HEK293 (cell line): ENCODE data around the gene ZNF597.

Source experiments
- CTCF ChIA-PET: fragments of 350-600 bp; formaldehyde crosslinking; extraction: SDS; loops from one replicate; lab custom pipeline; 2021; ENCODE audit warnings: antibody characterized with exemption; lab: Yijun Ruan, JAX
- POLR2A ChIA-PET: fragments of 300-600 bp; formaldehyde crosslinking; extraction: SDS; loops from one replicate; lab custom pipeline; 2020; ENCODE audit warnings: antibody characterized with exemption, inconsistent platforms; lab: Yijun Ruan, JAX
- H3K27ac ChIP-seq: fragments of 200-500 bp; sonication (Bioruptor generic); 2 replicates; pipeline ENCODE4 v1.5.1; 2014; ENCODE audit warnings: low read depth, low read length, control low read depth, inconsistent platforms; ENCODE audit errors: extremely low read depth
- H3K36me3 ChIP-seq, 2 experiments: fragments of 200-500 bp in 1 of 2; sonication (Bioruptor generic) in 1 of 2; 1 replicate in 1 of 2; 2 replicates in 1 of 2; pipeline ENCODE4 v1.5.1; 2014 to 2017; ENCODE audit warnings: inconsistent platforms in 2 of 2, low read length in 2 of 2; ENCODE audit not compliant: control insufficient read depth in 2 of 2, insufficient read depth in 1 of 2
- H3K4me1 ChIP-seq: fragments of 200-500 bp; sonication (Bioruptor generic); 2 replicates; pipeline ENCODE4 v1.5.1; 2014; ENCODE audit warnings: mild to moderate bottlenecking, low read length, inconsistent platforms; ENCODE audit not compliant: control insufficient read depth, insufficient read depth
- H3K4me3 ChIP-seq: 2 replicates; pipeline ENCODE4 v1.5.1; 2011; ENCODE audit warnings: low read depth, mild to moderate bottlenecking, control low read depth, low read length, moderate library complexity
- H3K9me3 ChIP-seq: fragments of 200-500 bp; sonication (Bioruptor generic); 2 replicates; pipeline ENCODE4 v1.5.1; 2014; ENCODE audit warnings: low read depth, low read length, inconsistent platforms; ENCODE audit not compliant: control insufficient read depth, insufficient read depth
- GLIS1 ChIP-seq: fragments of 450-650 bp; formaldehyde crosslinking; IDR thresholded peaks from 2 replicates; pipeline ENCODE4 v1.5.1; 2016; ENCODE audit warnings: missing biosample characterization, missing genetic modification characterization
- KLF1 ChIP-seq: fragments of 450-650 bp; formaldehyde crosslinking; IDR thresholded peaks from 2 replicates; pipeline ENCODE4 v1.5.1; 2016; ENCODE audit warnings: missing biosample characterization, missing genetic modification characterization
- PRDM10 ChIP-seq: fragments of 450-650 bp; formaldehyde crosslinking; IDR thresholded peaks from 2 replicates; pipeline ENCODE4 v1.5.1; 2016; ENCODE audit warnings: missing biosample characterization, missing genetic modification characterization
- TRIM28 ChIP-seq: IDR thresholded peaks from 2 replicates; pipeline ENCODE4 v1.6.1; 2011; ENCODE audit warnings: low read length, control low read depth, borderline replicate concordance
- YY1 ChIP-seq: fragments of 450-650 bp; formaldehyde crosslinking; IDR thresholded peaks from 2 replicates; pipeline ENCODE4 v1.5.1; 2018; ENCODE audit warnings: missing biosample characterization, missing genetic modification characterization
- ZBTB7A ChIP-seq: fragments of 450-650 bp; formaldehyde crosslinking; IDR thresholded peaks from 2 replicates; pipeline ENCODE4 v1.5.1; 2016; ENCODE audit warnings: low read depth, missing biosample characterization, missing genetic modification characterization
- ZFP41 ChIP-seq: fragments of 450-650 bp; formaldehyde crosslinking; IDR thresholded peaks from 2 replicates; pipeline ENCODE4 v1.5.1; 2016; ENCODE audit warnings: missing biosample characterization, missing genetic modification characterization, borderline replicate concordance
- ZNF112 ChIP-seq: fragments of 450-650 bp; formaldehyde crosslinking; IDR thresholded peaks from 2 replicates; pipeline ENCODE4 v1.5.0; 2017; ENCODE audit warnings: missing biosample characterization, missing genetic modification characterization
- ZNF140 ChIP-seq: fragments of 450-650 bp; formaldehyde crosslinking; IDR thresholded peaks from 2 replicates; pipeline ENCODE4 v1.5.1; 2016; ENCODE audit warnings: missing biosample characterization, missing genetic modification characterization
- ZNF155 ChIP-seq: fragments of 450-650 bp; formaldehyde crosslinking; IDR thresholded peaks from 2 replicates; pipeline ENCODE4 v1.5.1; 2016; ENCODE audit warnings: missing biosample characterization, missing genetic modification characterization
- ZNF302 ChIP-seq: fragments of 450-650 bp; formaldehyde crosslinking; IDR thresholded peaks from 2 replicates; pipeline ENCODE4 v1.5.1; 2016; ENCODE audit warnings: missing biosample characterization, missing genetic modification characterization, low read depth
- ZNF341 ChIP-seq: fragments of 450-650 bp; formaldehyde crosslinking; IDR thresholded peaks from 2 replicates; pipeline ENCODE4; 2016; ENCODE audit warnings: low read depth, missing biosample characterization, missing genetic modification characterization
- ZNF350 ChIP-seq: fragments of 450-650 bp; formaldehyde crosslinking; IDR thresholded peaks from 2 replicates; pipeline ENCODE4 v1.5.0; 2017; ENCODE audit warnings: missing biosample characterization, mild to moderate bottlenecking, missing genetic modification characterization
- ZNF416 ChIP-seq: fragments of 450-650 bp; formaldehyde crosslinking; IDR thresholded peaks from 2 replicates; pipeline ENCODE4 v1.5.1; 2016; ENCODE audit warnings: missing biosample characterization, missing genetic modification characterization
- ZNF623 ChIP-seq: fragments of 450-650 bp; formaldehyde crosslinking; IDR thresholded peaks from 2 replicates; pipeline ENCODE4 v1.5.1; 2016; ENCODE audit warnings: missing biosample characterization, missing genetic modification characterization
- ZNF654 ChIP-seq: fragments of 450-650 bp; formaldehyde crosslinking; IDR thresholded peaks from 2 replicates; pipeline ENCODE4 v1.5.1; 2016; ENCODE audit warnings: low read depth, missing biosample characterization, missing genetic modification characterization
- ZXDB ChIP-seq: fragments of 450-650 bp; formaldehyde crosslinking; IDR thresholded peaks from 2 replicates; pipeline ENCODE4 v1.5.1; 2016; ENCODE audit warnings: missing biosample characterization, missing genetic modification characterization
- TF ChIP-seq, protein P1 (sequence below): fragments of 450-650 bp; formaldehyde crosslinking; IDR thresholded peaks from 2 replicates; pipeline ENCODE4 v1.5.1; 2016; ENCODE audit warnings: missing biosample characterization, missing genetic modification characterization
- TF ChIP-seq, protein P2 (sequence below): fragments of 450-650 bp; formaldehyde crosslinking; IDR thresholded peaks from 2 replicates; pipeline ENCODE4 v1.5.1; 2016; ENCODE audit warnings: missing biosample characterization, missing genetic modification characterization

The ZNF597 gene

GRCh38 chr16:3479654-3480216 lies 36.4 kb upstream of the ZNF597 start (continued):
- no peak for TF ChIP-seq PRDM10 (tag by site-specific recombination)
- TF ChIP-seq, protein P1, sequence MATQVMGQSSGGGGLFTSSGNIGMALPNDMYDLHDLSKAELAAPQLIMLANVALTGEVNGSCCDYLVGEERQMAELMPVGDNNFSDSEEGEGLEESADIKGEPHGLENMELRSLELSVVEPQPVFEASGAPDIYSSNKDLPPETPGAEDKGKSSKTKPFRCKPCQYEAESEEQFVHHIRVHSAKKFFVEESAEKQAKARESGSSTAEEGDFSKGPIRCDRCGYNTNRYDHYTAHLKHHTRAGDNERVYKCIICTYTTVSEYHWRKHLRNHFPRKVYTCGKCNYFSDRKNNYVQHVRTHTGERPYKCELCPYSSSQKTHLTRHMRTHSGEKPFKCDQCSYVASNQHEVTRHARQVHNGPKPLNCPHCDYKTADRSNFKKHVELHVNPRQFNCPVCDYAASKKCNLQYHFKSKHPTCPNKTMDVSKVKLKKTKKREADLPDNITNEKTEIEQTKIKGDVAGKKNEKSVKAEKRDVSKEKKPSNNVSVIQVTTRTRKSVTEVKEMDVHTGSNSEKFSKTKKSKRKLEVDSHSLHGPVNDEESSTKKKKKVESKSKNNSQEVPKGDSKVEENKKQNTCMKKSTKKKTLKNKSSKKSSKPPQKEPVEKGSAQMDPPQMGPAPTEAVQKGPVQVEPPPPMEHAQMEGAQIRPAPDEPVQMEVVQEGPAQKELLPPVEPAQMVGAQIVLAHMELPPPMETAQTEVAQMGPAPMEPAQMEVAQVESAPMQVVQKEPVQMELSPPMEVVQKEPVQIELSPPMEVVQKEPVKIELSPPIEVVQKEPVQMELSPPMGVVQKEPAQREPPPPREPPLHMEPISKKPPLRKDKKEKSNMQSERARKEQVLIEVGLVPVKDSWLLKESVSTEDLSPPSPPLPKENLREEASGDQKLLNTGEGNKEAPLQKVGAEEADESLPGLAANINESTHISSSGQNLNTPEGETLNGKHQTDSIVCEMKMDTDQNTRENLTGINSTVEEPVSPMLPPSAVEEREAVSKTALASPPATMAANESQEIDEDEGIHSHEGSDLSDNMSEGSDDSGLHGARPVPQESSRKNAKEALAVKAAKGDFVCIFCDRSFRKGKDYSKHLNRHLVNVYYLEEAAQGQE (tag by site-specific recombination): no peak
- TF ChIP-seq ZFP41 (tag by site-specific recombination): no peak
- no peak for TF ChIP-seq ZNF155
- no peak for TF ChIP-seq YY1

DNA sequence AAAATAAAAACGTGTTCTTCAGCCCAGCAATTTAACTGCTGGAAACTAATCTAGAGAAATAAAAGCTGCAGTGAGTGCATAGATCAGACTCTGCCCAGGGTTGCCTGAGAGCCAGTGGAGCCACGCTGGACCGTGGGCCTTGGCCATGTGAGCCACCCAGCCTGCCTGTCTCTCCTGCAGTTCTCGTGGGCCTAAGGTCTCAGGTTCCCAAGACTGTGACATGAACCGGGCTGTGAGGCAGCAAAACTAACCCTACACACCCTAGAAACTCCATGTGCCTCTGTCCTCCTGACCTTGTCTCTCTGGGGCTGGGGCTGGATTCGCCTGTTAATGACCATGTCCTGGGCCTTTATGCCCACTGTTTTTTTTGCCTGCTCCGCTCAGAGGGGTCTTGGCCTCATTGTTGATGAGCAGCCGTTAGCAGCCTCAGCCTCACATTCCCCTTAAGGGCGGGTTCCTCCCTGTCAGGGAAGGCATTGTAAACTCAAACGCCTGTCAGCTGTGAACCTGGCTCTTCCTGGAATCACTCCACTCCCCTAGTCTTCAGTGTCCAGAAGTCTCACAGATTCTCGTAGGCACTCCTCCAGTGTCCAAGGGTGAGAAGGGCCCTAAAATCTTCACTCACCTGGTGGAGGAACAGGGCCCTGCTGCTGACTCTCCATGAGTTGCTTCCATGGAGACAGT lies 35.1 kb upstream of the ZNF597 start:
- peaks cover 4 to 46% of the 10 kb centered on the region in 2 experiments; a peak in 2 of 3 replicates for H3K36me3 ChIP-seq
- H3K4me3 ChIP-seq: no peak overlapping the region
- CTCF ChIA-PET: interaction anchor here (0.9 kb wide), 1 partner anchor 12 kb away, joined by 3 read pairs; no protein-coding TSS in a partner anchor
- POLR2A ChIA-PET: interaction anchor here (0.9 kb wide), 1 partner anchor 12 kb away, joined by 3 read pairs; no protein-coding TSS in a partner anchor
- no peaks in the 10 kb centered on the region for H3K4me1 ChIP-seq
- H3K9me3 ChIP-seq: no peaks in the 10 kb centered on the region
- TF ChIP-seq KLF1 (tag by site-specific recombination) (peak; percentile 66), ZNF140 (tag by site-specific recombination) (no peak), ZNF112 (tag by site-specific recombination) (no peak), ZNF341 (tag by site-specific recombination) (peak; percentile 55), ZBTB7A (tag by site-specific recombination) (no peak)
- TF ChIP-seq, protein P2, sequence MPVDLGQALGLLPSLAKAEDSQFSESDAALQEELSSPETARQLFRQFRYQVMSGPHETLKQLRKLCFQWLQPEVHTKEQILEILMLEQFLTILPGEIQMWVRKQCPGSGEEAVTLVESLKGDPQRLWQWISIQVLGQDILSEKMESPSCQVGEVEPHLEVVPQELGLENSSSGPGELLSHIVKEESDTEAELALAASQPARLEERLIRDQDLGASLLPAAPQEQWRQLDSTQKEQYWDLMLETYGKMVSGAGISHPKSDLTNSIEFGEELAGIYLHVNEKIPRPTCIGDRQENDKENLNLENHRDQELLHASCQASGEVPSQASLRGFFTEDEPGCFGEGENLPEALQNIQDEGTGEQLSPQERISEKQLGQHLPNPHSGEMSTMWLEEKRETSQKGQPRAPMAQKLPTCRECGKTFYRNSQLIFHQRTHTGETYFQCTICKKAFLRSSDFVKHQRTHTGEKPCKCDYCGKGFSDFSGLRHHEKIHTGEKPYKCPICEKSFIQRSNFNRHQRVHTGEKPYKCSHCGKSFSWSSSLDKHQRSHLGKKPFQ (tag by site-specific recombination): no peak
- TF ChIP-seq, all 188 proteins: peak for 2
- H3K27ac ChIP-seq: no peak overlapping the region

DNA sequence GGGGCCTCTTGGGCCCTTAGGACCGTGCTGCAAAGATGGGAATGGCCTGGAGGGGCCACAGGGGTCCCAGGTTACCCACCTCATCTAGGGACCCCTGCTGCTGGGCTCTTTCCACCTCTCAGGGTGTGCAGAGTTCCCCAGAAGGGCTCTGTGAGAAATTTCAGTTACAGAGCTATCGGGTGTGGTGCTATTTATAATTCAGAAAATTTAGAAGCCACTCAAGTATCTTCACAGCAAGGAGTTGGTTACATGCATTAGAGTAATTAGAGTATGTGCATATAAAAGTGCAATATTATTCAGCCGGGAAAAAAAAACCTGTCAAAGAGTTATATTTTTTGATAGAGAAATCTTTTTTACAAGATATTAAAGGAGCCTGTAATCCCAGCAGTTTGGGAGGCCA lies 33.1 kb upstream of the ZNF597 start:
- Histone ChIP-seq H3K4me3 (no peak overlapping the region), H3K27ac (no peak overlapping the region), H3K4me1 (no peaks in the 10 kb centered on the region), H3K36me3 (peaks cover 4 to 27% of the 10 kb centered on the region in 2 experiments; a peak in 2 of 3 replicates), H3K9me3 (no peaks in the 10 kb centered on the region)
- ChIA-PET CTCF (interaction anchor here (0.6 kb wide), 1 partner anchor 12 kb away, joined by 3 read pairs; no protein-coding TSS in a partner anchor), POLR2A (no interaction called here)
- TF ChIP-seq PRDM10 (tag by site-specific recombination) (no peak), GLIS1 (tag by site-specific recombination) (no peak), ZNF350 (tag by site-specific recombination) (no peak), TRIM28 (no peak), ZXDB (tag by site-specific recombination) (no peak), ZNF416 (tag by site-specific recombination) (no peak), ZNF654 (tag by site-specific recombination) (no peak), ZNF623 (tag by site-specific recombination) (no peak), ZNF302 (no peak)
